Prostate gland (tissue), 2 donors: ENCODE results near the gene FNDC3B.

ENCODE experiments used
- CTCF ChIP-seq, 4 experiments: fragments of 200-600 bp in 2 of 4; fragments of 450-650 bp in 2 of 4; sonication (generic) in 2 of 4; IDR thresholded peaks; 1 replicate in 3 of 4; 2 replicates in 1 of 4; pipeline ENCODE4 v1.5.1; 2016 to 2019; ENCODE audit warnings: antibody characterized with exemption in 4 of 4, mild to moderate bottlenecking in 2 of 4, moderate library complexity in 2 of 4
- POLR2A ChIP-seq: fragments of 450-650 bp; IDR thresholded peaks from one replicate; pipeline ENCODE4 v1.6.1; 2016; ENCODE audit warnings: antibody characterized with exemption, mild to moderate bottlenecking

GRCh38 chr3:172063456-172064432 is 24.4 kb downstream of the FNDC3B start:
- TF ChIP-seq POLR2A, result no peak
- no peak for TF ChIP-seq CTCF (IDR thresholded peaks at IDR 0.05)
